ENCODE results near the gene KIRREL3.

Gene KIRREL3

GRCh38 chr11:126917531-126918204 lies 82.9 kb downstream of the KIRREL3 start:
- peak; percentile 7 for DNase-seq (ENCODE audit: low read depth, low spot score)

- DNase-seq (ENCODE audit: low read depth, low spot score): no peak
Observed at GRCh38 chr11:126915430-126915829, 85.1 kb downstream of the KIRREL3 start.

GRCh38 chr11:126914941-126915340 lies 85.6 kb downstream of the KIRREL3 start:
- DNase-seq (ENCODE audit: low read depth, low spot score): no peak

- no peak for DNase-seq (ENCODE audit: low read depth, low spot score)
Observed at GRCh38 chr11:126914166-126914565, 86.4 kb downstream of the KIRREL3 start.

- DNase-seq (ENCODE audit: low read depth, low spot score): no peak
Observed at GRCh38 chr11:126904520-126904919, 96.0 kb downstream of the KIRREL3 start.

GRCh38 chr11:126901783-126902182 lies 98.8 kb downstream of the KIRREL3 start:
- DNase-seq (ENCODE audit: low read depth, low spot score): no peak

- DNase-seq (ENCODE audit: low read depth, low spot score): no peak
Observed at GRCh38 chr11:126899961-126900748, 100.4 kb downstream of the KIRREL3 start.

GRCh38 chr11:126898802-126899201 lies 101.8 kb downstream of the KIRREL3 start:
- DNase-seq (ENCODE audit: low read depth, low spot score): no peak

GRCh38 chr11:126897430-126897829 lies 103.1 kb downstream of the KIRREL3 start:
- DNase-seq (ENCODE audit: low read depth, low spot score): no peak

GRCh38 chr11:126896025-126896424 lies 104.5 kb downstream of the KIRREL3 start:
- DNase-seq (ENCODE audit: low read depth, low spot score): no peak

GRCh38 chr11:126893796-126894195 lies 106.8 kb downstream of the KIRREL3 start:
- DNase-seq (ENCODE audit: low read depth, low spot score): no peak

- DNase-seq (ENCODE audit: low read depth, low spot score): no peak
Observed at GRCh38 chr11:126892756-126893155, 107.8 kb downstream of the KIRREL3 start.

GRCh38 chr11:126891556-126892217 lies 108.9 kb downstream of the KIRREL3 start:
- DNase-seq (ENCODE audit: low read depth, low spot score): no peak

- no peak for DNase-seq (ENCODE audit: low read depth, low spot score)
Observed at GRCh38 chr11:126890561-126890960, 110.0 kb downstream of the KIRREL3 start.

GRCh38 chr11:126888115-126888712 lies 112.4 kb downstream of the KIRREL3 start:
- DNase-seq (ENCODE audit: low read depth, low spot score): no peak

GRCh38 chr11:126886636-126887035 lies 113.9 kb downstream of the KIRREL3 start:
- DNase-seq (ENCODE audit: low read depth, low spot score): no peak

GRCh38 chr11:126886085-126886484 lies 114.5 kb downstream of the KIRREL3 start:
- no peak for DNase-seq (ENCODE audit: low read depth, low spot score)

GRCh38 chr11:126884594-126884993 lies 116.0 kb downstream of the KIRREL3 start:
- no peak for DNase-seq (ENCODE audit: low read depth, low spot score)

- no peak for DNase-seq (ENCODE audit: low read depth, low spot score)
Observed at GRCh38 chr11:126884192-126884591, 116.4 kb downstream of the KIRREL3 start.

GRCh38 chr11:126880872-126881271 lies 119.7 kb downstream of the KIRREL3 start:
- DNase-seq (ENCODE audit: low read depth, low spot score): no peak

GRCh38 chr11:126879516-126879915 lies 121.1 kb downstream of the KIRREL3 start:
- DNase-seq (ENCODE audit: low read depth, low spot score): no peak

- no peak for DNase-seq (ENCODE audit: low read depth, low spot score)
Observed at GRCh38 chr11:126878913-126879482, 121.6 kb downstream of the KIRREL3 start.

Data from smooth muscle cell of the brain vasculature (primary cell).